ENCODE results near the gene NOXA1.

Gene NOXA1

GRCh38 chr9:137430723-137431415 lies 7.7 kb downstream of the NOXA1 start:
- TF ChIP-seq CTCF (IDR thresholded peaks at IDR 0.05; ENCODE audit: low read depth, low read length, missing control alignments) = no peak
- H3K4me3 ChIP-seq (ENCODE audit: low read depth, low read length) = no peak overlapping the region
- DNase-seq (ENCODE audit: low read depth) = no peak

- DNase-seq (ENCODE audit: low read depth) = no peak
- no peak for TF ChIP-seq CTCF (IDR thresholded peaks at IDR 0.05; ENCODE audit: low read depth, low read length, missing control alignments)
- no peak overlapping the region for H3K4me3 ChIP-seq (ENCODE audit: low read depth, low read length)
These were observed 8.3 kb downstream of the NOXA1 start for GRCh38 chr9:137431416-137431931.

- no peak for TF ChIP-seq CTCF (IDR thresholded peaks at IDR 0.05; ENCODE audit: low read depth, low read length, missing control alignments)
- H3K4me3 ChIP-seq (ENCODE audit: low read depth, low read length) = no peak overlapping the region
- no peak for DNase-seq (ENCODE audit: low read depth)
These were observed 9.6 kb downstream of the NOXA1 start for GRCh38 chr9:137432687-137433348.

GRCh38 chr9:137433349-137433915 lies 10.2 kb downstream of the NOXA1 start:
- DNase-seq (ENCODE audit: low read depth) = no peak
- no peak for TF ChIP-seq CTCF (IDR thresholded peaks at IDR 0.05; ENCODE audit: low read depth, low read length, missing control alignments)
- no peak overlapping the region for H3K4me3 ChIP-seq (ENCODE audit: low read depth, low read length)

- DNase-seq (ENCODE audit: low read depth) = no peak
- no peak for TF ChIP-seq CTCF (IDR thresholded peaks at IDR 0.05; ENCODE audit: low read depth, low read length, missing control alignments)
- H3K4me3 ChIP-seq (ENCODE audit: low read depth, low read length) = no peak overlapping the region
These were observed 10.8 kb downstream of the NOXA1 start for GRCh38 chr9:137433916-137434431.

- no peak overlapping the region for H3K4me3 ChIP-seq (ENCODE audit: low read depth, low read length)
- TF ChIP-seq CTCF (IDR thresholded peaks at IDR 0.05; ENCODE audit: low read depth, low read length, missing control alignments) = no peak
- no peak for DNase-seq (ENCODE audit: low read depth)
These were observed 11.5 kb downstream of the NOXA1 start for GRCh38 chr9:137434498-137435380.
